Uterus (tissue), 4 donors: ENCODE measurements around the gene MRPL28. TPM values are rescaled to one million over a fixed set of nuclear protein-coding genes. Genes with fewer than 3 reads are reported as not detected.
"Not testable (repeated sequence)": the region's sequence is repeated elsewhere in the genome, so short reads cannot be mapped to it uniquely, and the experiment has no call there.

ENCODE experiments used
- DNase-seq, 2 donors: peaks; one replicate each; pipeline ENCODE4 v3.0.0-alpha.2; 2019 to 2020
- H3K27ac ChIP-seq, 2 donors: fragments of 200-600 bp; sonication (generic); 1 replicate in 1 of 2; 2 replicates in 1 of 2; pipeline ENCODE4 v1.5.1; 2016 to 2018
- H3K27me3 ChIP-seq, 2 donors: fragments of 200-600 bp; sonication (generic); one replicate each; pipeline ENCODE4 v1.5.1; 2018 to 2019; ENCODE audit warnings: control low read depth in 1 of 2
- H3K36me3 ChIP-seq, 2 donors: fragments of 200-600 bp; sonication (generic); one replicate each; pipeline ENCODE4 v1.5.1; 2019; ENCODE audit warnings: control low read depth in 1 of 2
- H3K4me1 ChIP-seq, 2 donors: fragments of 200-600 bp; sonication (generic); one replicate each; pipeline ENCODE4 v1.5.1; 2018 to 2019; ENCODE audit warnings: control low read depth in 1 of 2
- H3K4me3 ChIP-seq, 2 donors: fragments of 200-600 bp; sonication (generic); 1 replicate in 1 of 2; 2 replicates in 1 of 2; pipeline ENCODE4 v1.5.1; 2018 to 2019; ENCODE audit warnings: mild to moderate bottlenecking in 1 of 2
- H3K9me3 ChIP-seq, 2 donors: fragments of 200-600 bp; sonication (generic); one replicate each; pipeline ENCODE4 v1.5.1; 2019; ENCODE audit warnings: control low read depth in 1 of 2
- CTCF ChIP-seq, 4 experiments: fragments of 200-600 bp in 2 of 4; fragments of 450-650 bp in 2 of 4; sonication (generic) in 2 of 4; IDR thresholded peaks; one replicate each; pipeline ENCODE4 v1.5.1; 2016 to 2019; ENCODE audit warnings: antibody characterized with exemption in 4 of 4, mild to moderate bottlenecking in 2 of 4, moderate library complexity in 1 of 4
- POLR2A ChIP-seq, 2 donors: fragments of 450-650 bp; IDR thresholded peaks; one replicate each; pipeline ENCODE4 v1.6.1; 2016; ENCODE audit warnings: antibody characterized with exemption in 2 of 2, mild to moderate bottlenecking in 1 of 2, moderate library complexity in 1 of 2
- intact Hi-C: fragments of 100-400 bp; cut with DNase I; formaldehyde crosslinking; loops from one replicate; pipeline ENCODE4 v1.15.1; 2023; ENCODE audit warnings: low total_unique reads
- total RNA-seq, 4 donors: library from RNA; depleted of rRNA in 3 of 4; stranded (reverse); fragments of >200 nt in 3 of 4; gene quantifications; one replicate each; pipeline versions ENCODE4 v1.1.0 to v1.2.4, GENCODE V29; 2014 to 2023
- donor health status: DM: yes; HTN: yes; CAD: no.

Gene MRPL28
- total RNA-seq, 4 donors from 2014 or later = 32.4 to 97.3 (median 50.1) TPM

- H3K36me3 ChIP-seq = no peaks in the 10 kb centered on the region
- no peaks in the 10 kb centered on the region for H3K9me3 ChIP-seq
- TF ChIP-seq CTCF (IDR thresholded peaks at IDR 0.05) (no peak), POLR2A (IDR thresholded peaks at IDR 0.05) (no peak)
- intact Hi-C loops = loop anchor here (10.0 kb wide), 1 partner anchor 55 kb away; the partner anchor contains the start of genes ARHGDIG and PDIA2
- H3K4me1 ChIP-seq = no peaks in the 10 kb centered on the region
- no peaks in the 10 kb centered on the region for H3K27me3 ChIP-seq
- H3K27ac ChIP-seq = no peak overlapping the region
- DNase-seq = no peak
- no peak overlapping the region for H3K4me3 ChIP-seq
Measured at GRCh38 chr16:339680-340079, 30.7 kb downstream of the MRPL28 start.

GRCh38 chr16:337975-338575 is 32.3 kb downstream of the MRPL28 start:
- Histone ChIP-seq H3K36me3 (no peaks in the 10 kb centered on the region), H3K9me3 (no peaks in the 10 kb centered on the region), H3K4me3 (no peak overlapping the region), H3K27me3 (no peaks in the 10 kb centered on the region), H3K27ac (no peak overlapping the region), H3K4me1 (no peaks in the 10 kb centered on the region)
- no peak for DNase-seq
- no peak for TF ChIP-seq POLR2A (IDR thresholded peaks at IDR 0.05)
- TF ChIP-seq CTCF (IDR thresholded peaks at IDR 0.05) = no peak
- intact Hi-C loops = no loop called here

- H3K36me3 ChIP-seq = no peaks in the 10 kb centered on the region
- intact Hi-C loops = no loop called here
- H3K4me3 ChIP-seq = no peak overlapping the region
- H3K27ac ChIP-seq = no peak overlapping the region
- H3K9me3 ChIP-seq = no peaks in the 10 kb centered on the region
- H3K4me1 ChIP-seq = no peaks in the 10 kb centered on the region
- H3K27me3 ChIP-seq = no peaks in the 10 kb centered on the region
- no peak for DNase-seq
- TF ChIP-seq CTCF (IDR thresholded peaks at IDR 0.05) (no peak), POLR2A (IDR thresholded peaks at IDR 0.05) (no peak)
Measured at GRCh38 chr16:337437-337836, 32.9 kb downstream of the MRPL28 start.

GRCh38 chr16:336269-336668 is 34.1 kb downstream of the MRPL28 start:
- Histone ChIP-seq H3K9me3 (no peaks in the 10 kb centered on the region), H3K4me3 (no peak overlapping the region), H3K4me1 (no peaks in the 10 kb centered on the region), H3K36me3 (no peaks in the 10 kb centered on the region), H3K27me3 (no peaks in the 10 kb centered on the region), H3K27ac (no peak overlapping the region)
- DNase-seq = no peak
- TF ChIP-seq POLR2A (IDR thresholded peaks at IDR 0.05) (no peak), CTCF (IDR thresholded peaks at IDR 0.05) (no peak)
- intact Hi-C loops = no loop called here

- H3K27me3 ChIP-seq, H3K4me3 ChIP-seq, DNase-seq, H3K9me3 ChIP-seq, H3K4me1 ChIP-seq, H3K27ac ChIP-seq, H3K36me3 ChIP-seq, intact Hi-C loops: not testable (repeated sequence)
Measured at GRCh38 chr16:334861-335632, 35.3 kb downstream of the MRPL28 start.

- H3K27me3 ChIP-seq, H3K27ac ChIP-seq, H3K36me3 ChIP-seq, H3K4me1 ChIP-seq, H3K9me3 ChIP-seq, DNase-seq, intact Hi-C loops, H3K4me3 ChIP-seq: not testable (repeated sequence)
Measured at GRCh38 chr16:334164-334832, 36.0 kb downstream of the MRPL28 start.
